ENCODE results near the gene WWOX.

The WWOX gene

GRCh38 chr16:78396046-78396445 lies 296.6 kb downstream of the WWOX start:
- no peak for DNase-seq (ENCODE audit: low read depth)

- no peak for DNase-seq (ENCODE audit: low read depth)
Observed at GRCh38 chr16:78396673-78397072, 297.2 kb downstream of the WWOX start.

GRCh38 chr16:78399384-78399783 lies 299.9 kb downstream of the WWOX start:
- DNase-seq (ENCODE audit: low read depth), result no peak

GRCh38 chr16:78402833-78403232 lies 303.4 kb downstream of the WWOX start:
- DNase-seq (ENCODE audit: low read depth), result no peak

- no peak for DNase-seq (ENCODE audit: low read depth)
Observed at GRCh38 chr16:78405040-78405439, 305.6 kb downstream of the WWOX start.

GRCh38 chr16:78405833-78406232 lies 306.4 kb downstream of the WWOX start:
- no peak for DNase-seq (ENCODE audit: low read depth)

GRCh38 chr16:78407191-78407590 lies 307.7 kb downstream of the WWOX start:
- no peak for DNase-seq (ENCODE audit: low read depth)

GRCh38 chr16:78413651-78414050 lies 314.2 kb downstream of the WWOX start:
- DNase-seq (ENCODE audit: low read depth), result no peak

GRCh38 chr16:78415013-78415412 lies 315.6 kb downstream of the WWOX start:
- no peak for DNase-seq (ENCODE audit: low read depth)

- no peak for DNase-seq (ENCODE audit: low read depth)
Observed at GRCh38 chr16:78415669-78416068, 316.2 kb downstream of the WWOX start.

GRCh38 chr16:78416400-78416799 lies 316.9 kb downstream of the WWOX start:
- DNase-seq (ENCODE audit: low read depth), result no peak

- no peak for DNase-seq (ENCODE audit: low read depth)
Observed at GRCh38 chr16:78421181-78421708, 321.8 kb downstream of the WWOX start.

- DNase-seq (ENCODE audit: low read depth), result no peak
Observed at GRCh38 chr16:78425281-78425680, 325.8 kb downstream of the WWOX start.

GRCh38 chr16:78425891-78426510 lies 326.5 kb downstream of the WWOX start:
- DNase-seq (ENCODE audit: low read depth), result no peak

- no peak for DNase-seq (ENCODE audit: low read depth)
Observed at GRCh38 chr16:78428193-78428592, 328.7 kb downstream of the WWOX start.

- no peak for DNase-seq (ENCODE audit: low read depth)
Observed at GRCh38 chr16:78430281-78430680, 330.8 kb downstream of the WWOX start.

- DNase-seq (ENCODE audit: low read depth), result no peak
Observed at GRCh38 chr16:78431004-78431670, 331.7 kb downstream of the WWOX start.

GRCh38 chr16:78431701-78432100 lies 332.2 kb downstream of the WWOX start:
- no peak for DNase-seq (ENCODE audit: low read depth)

GRCh38 chr16:78432451-78432850 lies 333.0 kb downstream of the WWOX start:
- DNase-seq (ENCODE audit: low read depth), result no peak

GRCh38 chr16:78433116-78433515 lies 333.7 kb downstream of the WWOX start:
- no peak for DNase-seq (ENCODE audit: low read depth)

GRCh38 chr16:78434401-78434800 lies 334.9 kb downstream of the WWOX start:
- no peak for DNase-seq (ENCODE audit: low read depth)

GRCh38 chr16:78435260-78435659 lies 335.8 kb downstream of the WWOX start:
- no peak for DNase-seq (ENCODE audit: low read depth)

GRCh38 chr16:78436023-78436422 lies 336.6 kb downstream of the WWOX start:
- no peak for DNase-seq (ENCODE audit: low read depth)

GRCh38 chr16:78436846-78437245 lies 337.4 kb downstream of the WWOX start:
- no peak for DNase-seq (ENCODE audit: low read depth)
